Neuronal stem cell (in vitro differentiated cells): ENCODE results near the gene DENND1C.

Source experiments
- DNase-seq: peaks from one replicate; pipeline ENCODE4 v3.0.0-alpha.2; 2013; ENCODE audit warnings: low spot score
- H2AFZ ChIP-seq: one replicate; pipeline ENCODE4 v1.6.1; 2013; ENCODE audit warnings: mild to moderate bottlenecking, low read length, inconsistent platforms
- H2AK5ac ChIP-seq: 2 replicates; pipeline ENCODE4 v1.6.1; 2013; ENCODE audit warnings: low read depth, mild to moderate bottlenecking, inconsistent platforms, low read length, moderate library complexity, mixed read lengths
- H2BK120ac ChIP-seq: 2 replicates; pipeline ENCODE4 v1.6.1; 2013; ENCODE audit warnings: low read depth, mild to moderate bottlenecking, inconsistent platforms, low read length, moderate library complexity, mixed read lengths
- H2BK12ac ChIP-seq: one replicate; pipeline ENCODE4 v1.6.1; 2013; ENCODE audit warnings: low read length, inconsistent platforms
- H2BK15ac ChIP-seq: 2 replicates; pipeline ENCODE4 v1.6.1; 2013; ENCODE audit warnings: mild to moderate bottlenecking, low read length, inconsistent platforms, mixed read lengths
- H2BK5ac ChIP-seq: one replicate; pipeline ENCODE4 v1.6.1; 2013; ENCODE audit warnings: inconsistent platforms, mild to moderate bottlenecking, low read length, moderate library complexity
- H3K14ac ChIP-seq: one replicate; pipeline ENCODE4 v1.6.1; 2013; ENCODE audit warnings: low read length, inconsistent platforms
- H3K18ac ChIP-seq: 2 replicates; pipeline ENCODE4 v1.6.1; 2013; ENCODE audit warnings: low read length, inconsistent platforms
- H3K23ac ChIP-seq: 2 replicates; pipeline ENCODE4 v1.6.1; 2013; ENCODE audit warnings: low read depth, mild to moderate bottlenecking, mixed read lengths, low read length, inconsistent platforms; ENCODE audit not compliant: poor library complexity
- H3K27ac ChIP-seq: replicated peaks from 3 replicates; pipeline ENCODE4 v1.5.1; 2013; ENCODE audit warnings: low read length, inconsistent platforms
- H3K27me3 ChIP-seq, 3 experiments: 2 replicates each; pipeline ENCODE4 v1.6.1; 2013; ENCODE audit warnings: low read length in 3 of 3, mild to moderate bottlenecking in 2 of 3, inconsistent platforms in 1 of 3, low read depth in 1 of 3, mixed read lengths in 1 of 3, moderate library complexity in 1 of 3; ENCODE audit not compliant: control insufficient read depth in 3 of 3, insufficient read depth in 3 of 3
- H3K36me3 ChIP-seq, 2 donors: replicated peaks in 1 of 2; 2 replicates each; pipeline ENCODE4 v1.6.1; 2013; ENCODE audit warnings: low read length in 2 of 2; ENCODE audit not compliant: control insufficient read depth in 2 of 2, insufficient read depth in 2 of 2
- H3K4ac ChIP-seq: 2 replicates; pipeline ENCODE4 v1.6.1; 2013; ENCODE audit warnings: inconsistent platforms, mild to moderate bottlenecking, low read length, moderate library complexity
- H3K4me1 ChIP-seq, 2 donors: 1 replicate in 1 of 2; 2 replicates in 1 of 2; pipeline ENCODE4 v1.6.1; 2013; ENCODE audit warnings: low read length in 2 of 2, low read depth in 1 of 2; ENCODE audit not compliant: control insufficient read depth in 2 of 2, insufficient read depth in 1 of 2
- H3K4me2 ChIP-seq: one replicate; pipeline ENCODE4 v1.6.1; 2013; ENCODE audit warnings: mild to moderate bottlenecking, low read length, inconsistent platforms; ENCODE audit not compliant: insufficient read depth, poor library complexity, severe bottlenecking
- H3K4me3 ChIP-seq, 2 donors: 2 replicates each; pipeline ENCODE4 v1.5.1; 2013; ENCODE audit warnings: low read length in 2 of 2, mild to moderate bottlenecking in 2 of 2, inconsistent platforms in 1 of 2, moderate library complexity in 1 of 2
- H3K79me1 ChIP-seq: one replicate; pipeline ENCODE4 v1.6.1; 2013; ENCODE audit warnings: low read depth, mild to moderate bottlenecking, inconsistent platforms, low read length, moderate library complexity
- H3K9ac ChIP-seq: one replicate; pipeline ENCODE4 v1.6.1; 2013; ENCODE audit warnings: mild to moderate bottlenecking, low read depth, low read length, inconsistent platforms; ENCODE audit not compliant: poor library complexity
- H3K9me3 ChIP-seq, 2 donors: replicated peaks in 1 of 2; 2 replicates each; pipeline versions ENCODE3 to v1.6.1; 2013; ENCODE audit warnings: low read length in 2 of 2, mild to moderate bottlenecking in 2 of 2, inconsistent platforms in 1 of 2, low read depth in 1 of 2, mixed read lengths in 1 of 2, moderate library complexity in 1 of 2; ENCODE audit not compliant: control insufficient read depth in 2 of 2, insufficient read depth in 1 of 2
- H4K8ac ChIP-seq: one replicate; pipeline ENCODE4 v1.6.1; 2013; ENCODE audit warnings: low read depth, mild to moderate bottlenecking, inconsistent platforms, low read length, moderate library complexity
- H4K91ac ChIP-seq: one replicate; pipeline ENCODE4 v1.6.1; 2013; ENCODE audit warnings: low read length, low read depth, mild to moderate bottlenecking, inconsistent platforms; ENCODE audit not compliant: poor library complexity
- WGBS, 2 donors: extraction: QIAGEN DNeasy Blood & Tissue Kit; methylation state at CpG; one replicate each; pipeline ENCODE4 v1.1.7; 2013; ENCODE audit warnings: missing lambda C conversion rate in 2 of 2, mixed read lengths in 1 of 2; ENCODE audit not compliant: insufficient read length in 2 of 2, insufficient replicate concordance in 1 of 2; ENCODE audit errors: extremely low coverage in 2 of 2; 5-methylcytosine and 5-hydroxymethylcytosine counted together

Gene DENND1C

GRCh38 chr19:6455924-6456323 is 25.7 kb downstream of the DENND1C start:
- Histone ChIP-seq H2BK5ac (no peak overlapping the region), H2AK5ac (no peak overlapping the region), H3K36me3 (peaks cover 21 to 56% of the 10 kb centered on the region in 2 donors), H3K23ac (no peak overlapping the region), H2BK15ac (no peak overlapping the region), H3K4ac (no peak overlapping the region), H2AFZ (no peak overlapping the region), H3K27me3 (no peaks in the 10 kb centered on the region), H3K4me1 (peaks cover 5% of the 10 kb centered on the region in 2 donors), H3K27ac (no peak overlapping the region), H4K8ac (no peak overlapping the region), H3K4me2 (no peak overlapping the region), H3K9ac (peak overlapping the region; percentile 21), H2BK12ac (no peak overlapping the region), H3K79me1 (peaks cover 6% of the 10 kb centered on the region), H3K4me3 (no peak overlapping the region), H4K91ac (no peak overlapping the region), H2BK120ac (no peak overlapping the region), H3K14ac (no peak overlapping the region), H3K18ac (no peak overlapping the region), H3K9me3 (peaks cover 12 to 22% of the 10 kb centered on the region in 2 donors)
- WGBS, 2 donors, result no CpG with 5 or more reads among the region's 15 CpGs
- DNase-seq, result no peak

- H3K9me3 ChIP-seq, result peaks cover 12 to 22% of the 10 kb centered on the region in 2 donors
- no peak overlapping the region for H3K4me2 ChIP-seq
- no peak overlapping the region for H3K4ac ChIP-seq
- no peak overlapping the region for H3K9ac ChIP-seq
- peaks cover 6% of the 10 kb centered on the region for H3K79me1 ChIP-seq
- H4K91ac ChIP-seq, result no peak overlapping the region
- no peak overlapping the region for H2BK12ac ChIP-seq
- no peaks in the 10 kb centered on the region for H3K27me3 ChIP-seq
- no peak overlapping the region for H3K23ac ChIP-seq
- H3K36me3 ChIP-seq, result peaks cover 21 to 60% of the 10 kb centered on the region in 2 donors
- H3K27ac ChIP-seq, result no peak overlapping the region
- no peak overlapping the region for H2AFZ ChIP-seq
- H2BK5ac ChIP-seq, result no peak overlapping the region
- no CpG with 5 or more reads among the region's 11 CpGs for WGBS, 2 donors
- no peak overlapping the region for H2BK120ac ChIP-seq
- no peak for DNase-seq
- no peak overlapping the region for H2AK5ac ChIP-seq
- H3K4me1 ChIP-seq, result peaks cover 2 to 5% of the 10 kb centered on the region in 2 donors
- H3K18ac ChIP-seq, result peak overlapping the region; percentile 4
- no peak overlapping the region for H3K4me3 ChIP-seq
- no peak overlapping the region for H3K14ac ChIP-seq
- no peak overlapping the region for H2BK15ac ChIP-seq
- H4K8ac ChIP-seq, result no peak overlapping the region
Measured at GRCh38 chr19:6453951-6454565, 27.5 kb downstream of the DENND1C start.

- Histone ChIP-seq H4K8ac (no peak overlapping the region), H2BK5ac (no peak overlapping the region), H3K4ac (no peak overlapping the region), H3K4me1 (no peaks in the 10 kb centered on the region), H2BK15ac (no peak overlapping the region), H3K36me3 (peaks cover 21 to 60% of the 10 kb centered on the region in 2 donors), H3K27ac (no peak overlapping the region), H3K18ac (no peak overlapping the region), H3K27me3 (no peaks in the 10 kb centered on the region), H2AK5ac (no peak overlapping the region), H3K4me3 (no peak overlapping the region), H2BK12ac (no peak overlapping the region), H2AFZ (no peak overlapping the region), H3K23ac (no peak overlapping the region), H3K14ac (no peak overlapping the region), H3K9me3 (peaks cover 12 to 22% of the 10 kb centered on the region in 2 donors), H3K4me2 (no peak overlapping the region), H3K9ac (no peak overlapping the region), H2BK120ac (no peak overlapping the region), H3K79me1 (peaks cover 3% of the 10 kb centered on the region), H4K91ac (no peak overlapping the region)
- no CpG with 5 or more reads among the region's 2 CpGs for WGBS, 2 donors
- no peak for DNase-seq
Measured at GRCh38 chr19:6452899-6453298, 28.7 kb downstream of the DENND1C start.

GRCh38 chr19:6452223-6452614 is 29.4 kb downstream of the DENND1C start:
- Histone ChIP-seq H3K4me2 (no peak overlapping the region), H3K36me3 (peaks cover 21 to 56% of the 10 kb centered on the region in 2 donors), H3K9me3 (peaks cover 12 to 22% of the 10 kb centered on the region in 2 donors), H3K4me3 (no peak overlapping the region), H2AK5ac (no peak overlapping the region), H4K91ac (no peak overlapping the region), H2AFZ (no peak overlapping the region), H3K23ac (no peak overlapping the region), H4K8ac (no peak overlapping the region), H3K18ac (no peak overlapping the region), H2BK5ac (no peak overlapping the region), H2BK12ac (no peak overlapping the region), H3K4me1 (no peaks in the 10 kb centered on the region), H3K27me3 (no peaks in the 10 kb centered on the region), H3K9ac (no peak overlapping the region), H3K27ac (no peak overlapping the region), H2BK15ac (no peak overlapping the region), H2BK120ac (no peak overlapping the region), H3K79me1 (peaks cover 3% of the 10 kb centered on the region), H3K14ac (no peak overlapping the region), H3K4ac (no peak overlapping the region)
- no peak for DNase-seq
- WGBS, 2 donors, result no CpG with 5 or more reads among the region's 19 CpGs
